ENCODE data around the gene L1CAM. TPM values are rescaled to one million over a fixed set of nuclear protein-coding genes. Genes with fewer than 3 reads are reported as not detected.

L1CAM gene
- total and polyA plus RNA-seq, 9 of the 15 experiments (the other 6 are each of a cell fraction or from before 2014, with no cell fraction given) = 0.09 to 0.86 (median 0.26) TPM; not detected in 3

GRCh38 chrX:153906126-153906917 lies 20.3 kb upstream of the L1CAM start (continued):
- TF ChIP-seq DDX20 (tag; IDR thresholded peaks at IDR 0.05; ENCODE audit: low read depth) (no peak), ZNF57 (CRISPR knock-in tag; IDR thresholded peaks at IDR 0.05) (no peak), JUNB (CRISPR knock-in tag; conservative IDR thresholded peaks at IDR 0.05) (no peak), KDM2B (CRISPR knock-in tag; IDR thresholded peaks at IDR 0.05) (no peak), GATA2 (CRISPR knock-in tag; IDR thresholded peaks at IDR 0.05) (no peak), RBFOX2 (IDR thresholded peaks at IDR 0.05; ENCODE audit: low read depth, low read length) (peak; percentile 14; the same call in 1 of the 2 replicates), POLR2AphosphoS2 (IDR thresholded peaks at IDR 0.05; ENCODE audit: low read length) (0 out of 2 replicates have a peak, but pooled peaks have one; percentile 57), ZNF384 (IDR thresholded peaks at IDR 0.05; ENCODE audit: low read depth, low read length) (no peak)
- TF ChIP-seq, protein P1, sequence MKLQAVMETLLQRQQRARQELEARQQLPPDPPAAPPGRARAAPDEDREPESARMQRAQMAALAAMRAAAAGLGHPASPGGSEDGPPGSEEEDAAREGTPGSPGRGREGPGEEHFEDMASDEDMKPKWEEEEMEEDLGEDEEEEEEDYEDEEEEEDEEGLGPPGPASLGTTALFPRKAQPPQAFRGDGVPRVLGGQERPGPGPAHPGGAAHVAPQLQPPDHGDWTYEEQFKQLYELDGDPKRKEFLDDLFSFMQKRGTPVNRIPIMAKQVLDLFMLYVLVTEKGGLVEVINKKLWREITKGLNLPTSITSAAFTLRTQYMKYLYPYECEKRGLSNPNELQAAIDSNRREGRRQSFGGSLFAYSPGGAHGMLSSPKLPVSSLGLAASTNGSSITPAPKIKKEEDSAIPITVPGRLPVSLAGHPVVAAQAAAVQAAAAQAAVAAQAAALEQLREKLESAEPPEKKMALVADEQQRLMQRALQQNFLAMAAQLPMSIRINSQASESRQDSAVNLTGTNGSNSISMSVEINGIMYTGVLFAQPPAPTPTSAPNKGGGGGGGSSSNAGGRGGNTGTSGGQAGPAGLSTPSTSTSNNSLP (IDR thresholded peaks at IDR 0.05; ENCODE audit: borderline replicate concordance, low read depth, low read length) = no peak

All from K562 (cell line).